Type B pancreatic cell (in vitro differentiated cells): ENCODE measurements around the gene USH1C. TPM values are rescaled to one million over a fixed set of nuclear protein-coding genes. Genes with fewer than 3 reads are reported as not detected.

Experiments used
- DNase-seq: peaks from one replicate; pipeline ENCODE4 v3.0.0; 2021; ENCODE audit warnings: mixed read lengths; ENCODE audit not compliant: unreplicated experiment; ENCODE audit errors: extremely low spot score
- H3K27ac Mint-ChIP-seq: 2 replicates; pipeline ENCODE4 v1.8.0; 2021; ENCODE audit warnings: mild to moderate bottlenecking, mixed read lengths
- H3K27me3 Mint-ChIP-seq: 2 replicates; pipeline ENCODE4 v1.8.0; 2021; ENCODE audit warnings: mixed read lengths
- H3K36me3 Mint-ChIP-seq: 2 replicates; pipeline ENCODE4 v1.8.0; 2021; ENCODE audit warnings: mixed read lengths
- H3K4me1 Mint-ChIP-seq: one replicate; pipeline ENCODE4 v1.8.0; 2021; ENCODE audit warnings: mixed read lengths; ENCODE audit not compliant: unreplicated experiment
- H3K4me3 Mint-ChIP-seq: 2 replicates; pipeline ENCODE4 v1.8.0; 2021; ENCODE audit warnings: mild to moderate bottlenecking, mixed read lengths
- H3K9me3 Mint-ChIP-seq: 2 replicates; pipeline ENCODE4 v1.8.0; 2021; ENCODE audit warnings: mixed read lengths
- CTCF ChIP-seq: fragments of 200-600 bp; sonication (generic); conservative IDR thresholded peaks from 2 replicates; pipeline ENCODE4 v1.5.0; 2021; ENCODE audit warnings: antibody characterized with exemption, mild to moderate bottlenecking
- total RNA-seq: library from RNA; stranded (reverse); gene quantifications from 2 replicates; pipeline ENCODE4 v1.2.1, GENCODE V29; 2021; ENCODE audit warnings: low replicate concordance

USH1C gene
- total RNA-seq, 1 donor from 2014 or later: 21.8 TPM

GRCh38 chr11:17550450-17551346, 6.5 kb upstream of the USH1C start:
- no peak overlapping the region for H3K27ac Mint-ChIP-seq
- no peaks in the 10 kb centered on the region for H3K9me3 Mint-ChIP-seq
- peaks cover 18% of the 10 kb centered on the region for H3K4me1 Mint-ChIP-seq
- no peaks in the 10 kb centered on the region for H3K36me3 Mint-ChIP-seq
- no peak overlapping the region for H3K4me3 Mint-ChIP-seq
- TF ChIP-seq CTCF: no peak
- no peak for DNase-seq
- peaks cover 20% of the 10 kb centered on the region for H3K27me3 Mint-ChIP-seq

- DNase-seq: no peak
- Mint-ChIP-seq H3K36me3 (no peaks in the 10 kb centered on the region), H3K4me1 (peaks cover 27% of the 10 kb centered on the region), H3K4me3 (no peak overlapping the region), H3K9me3 (no peaks in the 10 kb centered on the region), H3K27ac (no peak overlapping the region), H3K27me3 (peaks cover 29% of the 10 kb centered on the region)
- TF ChIP-seq CTCF: peak; percentile 48
Observed at GRCh38 chr11:17548444-17548843, 4.2 kb upstream of the USH1C start.

- no peaks in the 10 kb centered on the region for H3K36me3 Mint-ChIP-seq
- TF ChIP-seq CTCF: no peak
- DNase-seq: no peak
- H3K4me1 Mint-ChIP-seq: peaks cover 27% of the 10 kb centered on the region
- H3K27me3 Mint-ChIP-seq: peaks cover 29% of the 10 kb centered on the region
- no peak overlapping the region for H3K27ac Mint-ChIP-seq
- no peak overlapping the region for H3K4me3 Mint-ChIP-seq
- H3K9me3 Mint-ChIP-seq: no peaks in the 10 kb centered on the region
Observed at GRCh38 chr11:17547932-17548331, 3.7 kb upstream of the USH1C start.

GRCh38 chr11:17547051-17547577, 2.9 kb upstream of the USH1C start, which contains the start of gene OTOG:
OTOG (plus strand) TSS chr11:17547259; CDS start chr11:17547373, 114 bp downstream.
- no peak for TF ChIP-seq CTCF
- Mint-ChIP-seq H3K4me3 (peak within 1 kb of the TSS; percentile 47), H3K27me3 (peaks cover 32% of the 10 kb centered on the region), H3K27ac (no peak within 1 kb of the TSS), H3K4me1 (peaks cover 35% of the 10 kb centered on the region), H3K9me3 (no peaks in the 10 kb centered on the region), H3K36me3 (no peaks in the 10 kb centered on the region)
- DNase-seq: no peak

GRCh38 chr11:17546240-17546639, 2.0 kb upstream of the USH1C start:
- H3K4me3 Mint-ChIP-seq: no peak overlapping the region
- no peak for TF ChIP-seq CTCF
- H3K9me3 Mint-ChIP-seq: no peaks in the 10 kb centered on the region
- no peak overlapping the region for H3K27ac Mint-ChIP-seq
- no peak for DNase-seq
- H3K36me3 Mint-ChIP-seq: no peaks in the 10 kb centered on the region
- H3K27me3 Mint-ChIP-seq: peaks cover 36% of the 10 kb centered on the region
- H3K4me1 Mint-ChIP-seq: peaks cover 41% of the 10 kb centered on the region
